ENCODE results near the gene RAD52. TPM values are rescaled to one million over a fixed set of nuclear protein-coding genes. Genes with fewer than 3 reads are reported as not detected.

The RAD52 gene
- polyA plus RNA-seq, 1 donor (not counting 4 experiments of a cell fraction or from before 2014, with no cell fraction given) = 9.8 TPM

DNA sequence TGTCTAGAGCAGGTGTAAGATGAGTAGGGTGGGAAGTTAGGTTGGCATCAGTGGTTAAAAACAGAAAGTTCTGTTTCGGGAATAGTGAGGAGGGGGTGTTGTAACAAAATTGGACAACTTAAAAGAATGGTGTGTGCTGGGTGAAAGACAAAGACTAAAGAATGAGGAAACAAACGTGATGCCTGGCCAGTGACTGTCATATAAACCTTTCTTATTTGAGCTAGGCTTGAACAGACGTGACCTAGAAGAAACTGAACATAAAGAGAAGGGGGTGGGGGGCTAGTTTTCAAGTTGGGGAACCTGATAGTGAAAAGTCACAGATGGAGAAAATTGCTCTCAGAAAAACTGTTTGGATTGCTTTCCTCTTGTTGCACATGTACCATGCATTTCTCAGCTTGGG lies 39.6 kb downstream of the RAD52 start:
- no peak overlapping the region for H2AFZ ChIP-seq (ENCODE audit: control insufficient read depth, low read length)
- no peak overlapping the region for H3K27ac ChIP-seq (ENCODE audit: control insufficient read depth, insufficient read depth, low read length)
- H4K20me1 ChIP-seq (ENCODE audit: control insufficient read depth, extremely low read depth, insufficient read depth, low read length) = no peaks in the 10 kb centered on the region
- H3K4me3 ChIP-seq (ENCODE audit: control insufficient read depth in 2 of 3, extremely low read depth in 1 of 3, insufficient read depth in 2 of 3, low read depth in 1 of 3, low read length in 3 of 3) = no peak overlapping the region
- H3K36me3 ChIP-seq (ENCODE audit: control insufficient read depth in 2 of 2, extremely low read depth in 1 of 2, insufficient read depth in 2 of 2, low read length in 2 of 2) = peaks cover 30 to 54% of the 10 kb centered on the region in 2 experiments
- dilution Hi-C loops (cut with MboI; ENCODE audit: extremely low pct_ligation_motif_present, low sequenced_read_pairs) = no loop called here
- DNase-seq (ENCODE audit: low read depth, low spot score) (no peak), FAIRE-seq (no peak)
- H3K9ac ChIP-seq (ENCODE audit: control insufficient read depth, extremely low read depth, insufficient read depth, low read length) = no peak overlapping the region
- no peak for TF ChIP-seq CTCF (optimal IDR thresholded peaks at IDR 0.05 in 1 of 3, IDR thresholded peaks at IDR 0.05 in 1 of 3, conservative IDR thresholded peaks at IDR 0.05 in 1 of 3; ENCODE audit: extremely low read depth in 1 of 3, insufficient read depth in 2 of 3, low read length in 3 of 3)
- no peak for TF ChIP-seq EZH2 (IDR thresholded peaks at IDR 0.05; ENCODE audit: low read length)
- H3K9me1 ChIP-seq (ENCODE audit: control insufficient read depth, extremely low read depth, insufficient read depth, low read length) = no peaks in the 10 kb centered on the region
- peaks cover 21% of the 10 kb centered on the region for H3K4me1 ChIP-seq (ENCODE audit: control insufficient read depth, extremely low read depth, insufficient read depth, low read length)
- no peak overlapping the region for H3K4me2 ChIP-seq (ENCODE audit: control insufficient read depth, extremely low read depth, insufficient read depth, low read depth, low read length)
- H3K27me3 ChIP-seq (ENCODE audit: control insufficient read depth, extremely low read depth, insufficient read depth, low read length) = no peaks in the 10 kb centered on the region
- peaks cover 4% of the 10 kb centered on the region for H3K79me2 ChIP-seq (ENCODE audit: control insufficient read depth, insufficient read depth, low read length)
- H3K9me3 ChIP-seq (ENCODE audit: control insufficient read depth, low read depth, low read length) = no peaks in the 10 kb centered on the region

GRCh38 chr12:907413-908185 lies 41.9 kb downstream of the RAD52 start:
- dilution Hi-C loops (cut with MboI; ENCODE audit: extremely low pct_ligation_motif_present, low sequenced_read_pairs) = no loop called here
- DNase-seq (ENCODE audit: low read depth, low spot score) = no peak
- no peak overlapping the region for H3K9ac ChIP-seq (ENCODE audit: control insufficient read depth, extremely low read depth, insufficient read depth, low read length)
- no peak overlapping the region for H2AFZ ChIP-seq (ENCODE audit: control insufficient read depth, low read length)
- H4K20me1 ChIP-seq (ENCODE audit: control insufficient read depth, extremely low read depth, insufficient read depth, low read length) = no peaks in the 10 kb centered on the region
- no peak overlapping the region for H3K4me3 ChIP-seq (ENCODE audit: control insufficient read depth in 2 of 3, extremely low read depth in 1 of 3, insufficient read depth in 2 of 3, low read depth in 1 of 3, low read length in 3 of 3)
- H3K27ac ChIP-seq (ENCODE audit: control insufficient read depth, insufficient read depth, low read length) = no peak overlapping the region
- no peaks in the 10 kb centered on the region for H3K27me3 ChIP-seq (ENCODE audit: control insufficient read depth, extremely low read depth, insufficient read depth, low read length)
- H3K9me1 ChIP-seq (ENCODE audit: control insufficient read depth, extremely low read depth, insufficient read depth, low read length) = no peaks in the 10 kb centered on the region
- TF ChIP-seq CTCF (optimal IDR thresholded peaks at IDR 0.05 in 1 of 3, IDR thresholded peaks at IDR 0.05 in 1 of 3, conservative IDR thresholded peaks at IDR 0.05 in 1 of 3; ENCODE audit: extremely low read depth in 1 of 3, insufficient read depth in 2 of 3, low read length in 3 of 3) (no peak), EZH2 (IDR thresholded peaks at IDR 0.05; ENCODE audit: low read length) (no peak)
- peaks cover 4% of the 10 kb centered on the region for H3K79me2 ChIP-seq (ENCODE audit: control insufficient read depth, insufficient read depth, low read length)
- no peaks in the 10 kb centered on the region for H3K4me1 ChIP-seq (ENCODE audit: control insufficient read depth, extremely low read depth, insufficient read depth, low read length)
- H3K4me2 ChIP-seq (ENCODE audit: control insufficient read depth, extremely low read depth, insufficient read depth, low read depth, low read length) = no peak overlapping the region
- H3K36me3 ChIP-seq (ENCODE audit: control insufficient read depth in 2 of 2, extremely low read depth in 1 of 2, insufficient read depth in 2 of 2, low read length in 2 of 2) = peaks cover 32 to 47% of the 10 kb centered on the region in 2 experiments
- FAIRE-seq = no peak
- H3K9me3 ChIP-seq (ENCODE audit: control insufficient read depth, low read depth, low read length) = no peaks in the 10 kb centered on the region
